WERI-Rb-1 (cell line): ENCODE data around the gene IL17F.

ENCODE experiments used
- DNase-seq: peaks from one replicate; pipeline ENCODE4 v3.0.0-alpha.2; 2020
- H3K27ac ChIP-seq: fragments of 250-450 bp; sonication (Bioruptor Pico); 2 replicates; pipeline ENCODE4 v1.5.1; 2020; ENCODE audit warnings: mild to moderate bottlenecking, moderate library complexity
- H3K27me3 ChIP-seq: fragments of 250-450 bp; sonication (Bioruptor Pico); 2 replicates; pipeline ENCODE4 v1.5.1; 2021; ENCODE audit warnings: mild to moderate bottlenecking, low read depth, moderate library complexity; ENCODE audit not compliant: insufficient read depth, severe bottlenecking
- H3K36me3 ChIP-seq: fragments of 250-450 bp; sonication (Bioruptor Pico); 2 replicates; pipeline ENCODE4 v1.5.1; 2020; ENCODE audit warnings: mild to moderate bottlenecking, moderate library complexity
- H3K4me3 ChIP-seq: 2 replicates; pipeline ENCODE4 v1.5.1; 2011; ENCODE audit warnings: low read depth, mild to moderate bottlenecking, control low read depth, low read length
- H3K9me3 ChIP-seq: fragments of 250-450 bp; sonication (Bioruptor Pico); 2 replicates; pipeline ENCODE4 v1.5.1; 2021; ENCODE audit warnings: mild to moderate bottlenecking, moderate library complexity; ENCODE audit not compliant: severe bottlenecking
- TF ChIP-seq, protein P1 (sequence below): IDR thresholded peaks from 2 replicates; pipeline ENCODE4 v1.5.1; 2011; ENCODE audit warnings: low read depth, mild to moderate bottlenecking, control low read depth, inconsistent platforms, low read length

The IL17F gene

DNA sequence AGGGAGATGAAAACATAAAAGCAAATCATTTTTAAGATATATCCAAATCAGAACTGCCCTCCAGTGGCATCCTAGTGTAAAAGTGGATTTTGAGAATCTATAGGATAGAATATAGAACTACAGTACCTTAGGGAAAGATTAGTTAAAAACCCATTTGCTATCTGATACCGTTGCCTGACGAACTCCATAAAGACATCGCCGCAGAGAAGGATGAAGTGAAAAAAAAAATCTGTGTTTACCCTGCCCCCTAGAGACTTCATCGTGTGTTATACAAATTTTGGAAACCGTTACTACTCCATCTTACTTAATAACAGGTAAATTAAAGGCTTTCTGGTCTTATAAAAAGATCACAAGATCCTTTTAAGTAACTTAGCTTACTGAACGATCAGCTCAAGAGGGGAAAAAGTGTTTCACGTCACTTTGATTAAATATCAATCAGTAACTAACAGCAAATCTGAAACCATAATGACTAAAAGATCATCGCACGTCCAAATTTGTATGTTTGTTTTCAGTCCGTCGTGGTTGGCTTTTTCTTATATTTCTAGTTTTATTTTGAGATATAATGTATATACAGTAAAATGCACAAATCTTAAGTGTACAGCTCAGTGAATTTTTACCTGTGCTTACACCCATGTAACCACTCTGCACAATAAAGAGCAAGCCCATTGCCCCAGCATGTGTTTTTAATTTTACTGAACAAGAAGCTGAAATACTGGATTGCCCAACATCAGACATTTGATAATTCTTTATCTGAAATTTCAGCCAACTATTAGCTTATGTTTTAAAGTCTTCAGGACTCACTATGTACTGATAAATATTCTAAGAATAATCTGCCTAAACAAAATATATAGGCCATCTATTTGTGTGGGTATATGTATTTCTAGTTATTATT is 41.1 kb upstream of the IL17F start:
- Histone ChIP-seq H3K9me3 (no peaks in the 10 kb centered on the region), H3K27me3 (no peaks in the 10 kb centered on the region), H3K4me3 (peak overlapping the region; percentile 92), H3K27ac (peak overlapping the region; percentile 42), H3K36me3 (peaks cover 40% of the 10 kb centered on the region)
- TF ChIP-seq, protein P1, sequence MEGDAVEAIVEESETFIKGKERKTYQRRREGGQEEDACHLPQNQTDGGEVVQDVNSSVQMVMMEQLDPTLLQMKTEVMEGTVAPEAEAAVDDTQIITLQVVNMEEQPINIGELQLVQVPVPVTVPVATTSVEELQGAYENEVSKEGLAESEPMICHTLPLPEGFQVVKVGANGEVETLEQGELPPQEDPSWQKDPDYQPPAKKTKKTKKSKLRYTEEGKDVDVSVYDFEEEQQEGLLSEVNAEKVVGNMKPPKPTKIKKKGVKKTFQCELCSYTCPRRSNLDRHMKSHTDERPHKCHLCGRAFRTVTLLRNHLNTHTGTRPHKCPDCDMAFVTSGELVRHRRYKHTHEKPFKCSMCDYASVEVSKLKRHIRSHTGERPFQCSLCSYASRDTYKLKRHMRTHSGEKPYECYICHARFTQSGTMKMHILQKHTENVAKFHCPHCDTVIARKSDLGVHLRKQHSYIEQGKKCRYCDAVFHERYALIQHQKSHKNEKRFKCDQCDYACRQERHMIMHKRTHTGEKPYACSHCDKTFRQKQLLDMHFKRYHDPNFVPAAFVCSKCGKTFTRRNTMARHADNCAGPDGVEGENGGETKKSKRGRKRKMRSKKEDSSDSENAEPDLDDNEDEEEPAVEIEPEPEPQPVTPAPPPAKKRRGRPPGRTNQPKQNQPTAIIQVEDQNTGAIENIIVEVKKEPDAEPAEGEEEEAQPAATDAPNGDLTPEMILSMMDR, result no peak
- no peak for DNase-seq

DNA sequence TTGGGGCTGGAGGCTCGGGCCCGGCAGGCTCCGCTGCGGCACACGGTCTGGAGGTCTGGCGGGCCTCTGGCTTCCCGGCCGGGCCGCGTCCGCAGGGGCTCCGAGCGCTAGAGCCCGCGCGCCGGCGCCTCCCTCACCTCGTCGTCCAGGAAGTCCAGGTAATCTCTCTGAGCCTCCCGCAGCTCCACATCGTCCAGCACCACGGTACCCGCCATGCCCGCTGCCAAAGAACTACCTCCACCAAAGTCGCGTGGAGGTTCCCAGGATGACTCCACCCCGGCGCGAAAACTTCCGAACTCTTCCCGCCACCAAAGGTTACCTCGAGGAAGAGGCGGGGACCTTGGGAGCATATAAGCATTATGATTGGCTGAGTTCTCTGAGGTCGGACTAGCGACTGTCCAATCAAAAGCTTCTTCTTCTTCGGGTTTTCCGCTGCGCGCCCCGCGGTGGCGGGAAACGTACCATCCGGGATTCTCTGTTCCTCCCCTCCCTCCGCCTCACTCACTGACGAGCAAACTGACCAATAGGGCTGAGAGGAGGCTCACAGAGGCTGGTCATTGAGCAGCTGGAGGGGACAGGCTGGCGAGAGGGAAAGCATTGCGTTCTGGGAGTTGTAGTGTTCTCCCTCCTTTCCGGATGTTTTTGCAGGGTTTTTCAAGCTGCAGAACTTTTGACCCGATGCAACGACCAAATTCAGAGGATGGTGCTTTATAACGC is 40.3 kb upstream of the IL17F start, which contains the start of gene MCM3:
Gene MCM3, minus strand, starts transcription at position 283 of the 717 bp plus-strand sequence. Its CDS starts 68 bp downstream, at position 215.
- peak; percentile 100 for DNase-seq
- H3K36me3 ChIP-seq, result peaks cover 48% of the 10 kb centered on the region
- no peaks in the 10 kb centered on the region for H3K27me3 ChIP-seq
- peak within 1 kb of the TSS; percentile 94 for H3K27ac ChIP-seq
- TF ChIP-seq, protein P1, result no peak
- H3K9me3 ChIP-seq, result no peaks in the 10 kb centered on the region
- peak within 1 kb of the TSS; percentile 92 for H3K4me3 ChIP-seq

DNA sequence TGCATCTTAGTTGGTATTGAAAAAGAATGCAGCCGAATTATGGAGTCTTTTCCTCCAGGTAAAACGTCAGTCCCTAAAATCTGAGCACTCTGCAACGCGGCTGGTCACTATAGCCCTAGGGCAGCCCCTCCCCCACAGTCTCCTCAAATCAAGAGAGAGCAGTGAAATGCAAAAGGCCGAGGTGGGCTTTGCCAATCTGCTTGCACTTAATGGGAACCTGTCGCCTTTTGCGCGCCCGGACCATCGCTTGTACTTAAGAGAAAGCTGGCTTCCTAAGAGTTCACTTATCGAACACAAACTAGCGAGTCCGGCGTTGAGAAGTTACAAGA is 39.8 kb upstream of the IL17F start:
- H3K27me3 ChIP-seq, result no peaks in the 10 kb centered on the region
- TF ChIP-seq, protein P1, result no peak
- peaks cover 54% of the 10 kb centered on the region for H3K36me3 ChIP-seq
- DNase-seq, result peak; percentile 86
- H3K4me3 ChIP-seq, result peak overlapping the region; percentile 92
- no peaks in the 10 kb centered on the region for H3K9me3 ChIP-seq
- peak overlapping the region; percentile 94 for H3K27ac ChIP-seq

DNA sequence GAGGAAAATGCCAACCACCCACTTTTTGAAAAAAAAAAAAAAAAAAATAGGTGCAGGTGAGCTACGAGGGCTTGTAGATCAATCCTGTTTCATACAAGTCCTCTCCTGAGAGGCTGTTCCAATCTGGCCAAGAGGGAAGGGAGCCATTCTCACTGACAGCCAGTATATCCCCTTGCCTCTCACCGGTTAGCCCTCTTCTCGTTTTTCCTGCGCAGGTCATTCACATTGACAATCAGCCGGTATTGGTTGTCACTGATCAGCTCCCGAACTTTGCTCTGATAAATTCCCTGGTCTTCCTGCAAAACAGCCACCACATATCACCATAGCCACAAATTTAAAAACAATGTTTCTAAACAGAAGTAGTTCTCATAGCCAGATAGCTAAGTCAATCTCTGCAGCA is 38.8 kb upstream of the IL17F start:
- H3K36me3 ChIP-seq, result peaks cover 63% of the 10 kb centered on the region
- DNase-seq, result no peak
- no peak overlapping the region; the same call in 1 of the 2 replicates for H3K27ac ChIP-seq
- H3K27me3 ChIP-seq, result no peaks in the 10 kb centered on the region
- no peaks in the 10 kb centered on the region for H3K9me3 ChIP-seq
- peak overlapping the region; percentile 92 for H3K4me3 ChIP-seq
- TF ChIP-seq, protein P1, result no peak

DNA sequence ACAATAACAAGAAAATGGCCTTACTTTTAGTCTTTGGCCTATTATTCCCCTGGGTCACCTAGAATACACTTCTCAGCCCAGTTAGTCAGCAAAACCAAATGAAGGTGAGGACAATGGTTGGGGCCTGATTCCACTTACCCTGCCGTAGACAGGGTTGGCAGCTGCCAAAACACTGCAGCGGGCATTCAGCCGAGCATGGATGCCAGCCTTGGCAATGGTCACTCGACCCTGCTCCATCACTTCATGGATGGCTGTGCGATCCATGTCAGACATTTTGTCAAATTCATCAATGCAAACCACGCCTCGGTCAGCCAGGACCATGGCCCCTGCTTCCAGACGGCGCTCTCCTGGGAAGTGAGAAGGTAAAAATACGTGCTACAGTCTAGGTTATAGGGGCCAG is 31.8 kb upstream of the IL17F start:
- Histone ChIP-seq H3K9me3 (no peaks in the 10 kb centered on the region), H3K27me3 (no peaks in the 10 kb centered on the region), H3K4me3 (no peak overlapping the region), H3K27ac (no peak overlapping the region), H3K36me3 (peaks cover 100% of the 10 kb centered on the region)
- no peak for DNase-seq
- TF ChIP-seq, protein P1, result no peak
